Progenitor cell of endocrine pancreas (in vitro differentiated cells): ENCODE measurements around the gene TMTC1. TPM values are rescaled to one million over a fixed set of nuclear protein-coding genes. Genes with fewer than 3 reads are reported as not detected.

Source experiments
- DNase-seq: peaks from one replicate; pipeline ENCODE4 v3.0.0; 2021; ENCODE audit warnings: low spot score; ENCODE audit not compliant: unreplicated experiment
- H3K27ac Mint-ChIP-seq: 2 replicates; pipeline ENCODE4 v1.8.0; 2021; ENCODE audit warnings: mild to moderate bottlenecking, moderate library complexity, mixed read lengths
- H3K27me3 Mint-ChIP-seq: 2 replicates; pipeline ENCODE4 v1.8.0; 2021; ENCODE audit warnings: mixed read lengths
- H3K36me3 Mint-ChIP-seq: 2 replicates; pipeline ENCODE4 v1.8.0; 2022; ENCODE audit warnings: mixed read lengths; ENCODE audit not compliant: insufficient read depth
- H3K4me1 Mint-ChIP-seq: 2 replicates; pipeline ENCODE4 v1.8.0; 2021; ENCODE audit warnings: low read depth, mixed read lengths
- H3K4me3 Mint-ChIP-seq: 2 replicates; pipeline ENCODE4 v1.8.0; 2021; ENCODE audit warnings: low read depth, mild to moderate bottlenecking, moderate library complexity, mixed read lengths
- H3K9me3 Mint-ChIP-seq: 2 replicates; pipeline ENCODE4 v1.8.0; 2021; ENCODE audit warnings: low read depth, mixed read lengths
- total RNA-seq: library from RNA; stranded (reverse); gene quantifications from 2 replicates; pipeline ENCODE4 v1.2.1, GENCODE V29; 2021
- TF ChIP-seq, protein P1 (sequence below): fragments of 200-600 bp; sonication (generic); IDR thresholded peaks from one replicate; pipeline ENCODE4 v1.5.0; 2021; ENCODE audit warnings: antibody characterized with exemption, mild to moderate bottlenecking; ENCODE audit not compliant: unreplicated experiment

Gene TMTC1
- total RNA-seq, 1 donor from 2014 or later = 19.2 TPM

DNA sequence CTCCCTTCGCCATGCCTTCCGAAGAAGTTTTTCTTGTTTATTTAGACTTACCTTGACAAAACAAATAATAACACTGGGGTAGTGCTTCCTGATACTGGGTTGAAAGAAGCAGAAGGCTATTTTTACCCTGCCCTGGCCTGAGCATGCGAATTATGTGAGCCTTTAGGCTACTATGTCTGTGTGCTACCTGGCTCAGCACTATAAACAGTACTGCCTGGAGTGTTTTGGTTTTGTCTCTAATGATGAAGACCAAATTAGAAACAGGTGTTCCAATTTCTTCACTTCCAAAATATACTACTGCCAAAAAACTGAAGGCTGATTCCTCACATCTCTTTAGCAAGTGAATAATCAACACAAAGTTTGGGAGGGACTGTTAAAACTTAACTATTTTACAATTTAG, 278.6 kb downstream of the TMTC1 start:
- TF ChIP-seq, protein P1, sequence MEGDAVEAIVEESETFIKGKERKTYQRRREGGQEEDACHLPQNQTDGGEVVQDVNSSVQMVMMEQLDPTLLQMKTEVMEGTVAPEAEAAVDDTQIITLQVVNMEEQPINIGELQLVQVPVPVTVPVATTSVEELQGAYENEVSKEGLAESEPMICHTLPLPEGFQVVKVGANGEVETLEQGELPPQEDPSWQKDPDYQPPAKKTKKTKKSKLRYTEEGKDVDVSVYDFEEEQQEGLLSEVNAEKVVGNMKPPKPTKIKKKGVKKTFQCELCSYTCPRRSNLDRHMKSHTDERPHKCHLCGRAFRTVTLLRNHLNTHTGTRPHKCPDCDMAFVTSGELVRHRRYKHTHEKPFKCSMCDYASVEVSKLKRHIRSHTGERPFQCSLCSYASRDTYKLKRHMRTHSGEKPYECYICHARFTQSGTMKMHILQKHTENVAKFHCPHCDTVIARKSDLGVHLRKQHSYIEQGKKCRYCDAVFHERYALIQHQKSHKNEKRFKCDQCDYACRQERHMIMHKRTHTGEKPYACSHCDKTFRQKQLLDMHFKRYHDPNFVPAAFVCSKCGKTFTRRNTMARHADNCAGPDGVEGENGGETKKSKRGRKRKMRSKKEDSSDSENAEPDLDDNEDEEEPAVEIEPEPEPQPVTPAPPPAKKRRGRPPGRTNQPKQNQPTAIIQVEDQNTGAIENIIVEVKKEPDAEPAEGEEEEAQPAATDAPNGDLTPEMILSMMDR = no peak
- no peaks in the 10 kb centered on the region for H3K27me3 Mint-ChIP-seq
- peaks cover 2% of the 10 kb centered on the region for H3K36me3 Mint-ChIP-seq
- H3K9me3 Mint-ChIP-seq = no peaks in the 10 kb centered on the region
- H3K27ac Mint-ChIP-seq = no peak overlapping the region
- DNase-seq = no peak
- no peak overlapping the region for H3K4me3 Mint-ChIP-seq
- H3K4me1 Mint-ChIP-seq = peaks cover 4% of the 10 kb centered on the region

DNA sequence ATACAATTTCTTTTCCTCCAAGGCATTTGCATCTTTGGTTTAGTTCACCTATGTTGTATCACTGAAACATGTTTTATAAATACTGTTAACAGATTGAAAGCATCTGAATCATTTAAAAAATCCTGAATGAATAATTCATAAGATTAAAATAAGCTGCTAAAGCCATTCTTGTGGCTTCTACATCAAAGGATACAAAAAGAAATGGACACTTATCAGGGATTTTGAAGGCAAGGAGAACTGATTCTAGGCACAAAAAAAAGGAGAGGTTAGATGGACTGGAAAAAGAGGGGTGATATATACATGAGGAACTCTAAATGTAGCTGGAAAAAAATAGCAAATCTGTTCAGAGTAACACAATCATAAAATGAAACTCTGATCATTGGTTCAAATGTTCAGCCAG, 280.5 kb downstream of the TMTC1 start:
- Mint-ChIP-seq H3K36me3 (no peaks in the 10 kb centered on the region), H3K4me1 (peaks cover 4% of the 10 kb centered on the region), H3K27ac (no peak overlapping the region), H3K9me3 (no peaks in the 10 kb centered on the region), H3K27me3 (no peaks in the 10 kb centered on the region), H3K4me3 (no peak overlapping the region)
- TF ChIP-seq, protein P1 = no peak
- DNase-seq = no peak

DNA sequence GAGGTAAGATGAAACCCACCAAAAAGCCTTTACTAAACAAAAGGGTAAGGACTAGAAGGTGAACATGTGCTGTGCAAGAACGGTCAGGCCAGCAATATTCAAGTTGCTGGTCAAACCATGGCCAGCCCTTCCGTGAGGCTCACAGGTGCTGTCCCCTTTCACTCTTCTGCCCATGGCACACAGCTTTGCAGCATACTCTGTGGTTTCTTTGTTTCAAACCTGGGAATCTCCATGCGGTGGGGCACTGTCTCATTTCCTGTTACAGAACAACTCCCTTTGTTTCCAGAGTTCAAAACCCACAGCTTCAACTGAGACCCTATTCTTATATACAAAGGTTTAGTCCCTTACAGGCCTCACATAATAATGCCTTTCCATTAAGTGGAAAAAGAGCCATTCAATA, 284.5 kb downstream of the TMTC1 start:
- H3K9me3 Mint-ChIP-seq = no peaks in the 10 kb centered on the region
- H3K27ac Mint-ChIP-seq = no peak overlapping the region
- H3K36me3 Mint-ChIP-seq = no peaks in the 10 kb centered on the region
- TF ChIP-seq, protein P1 = no peak
- no peak overlapping the region for H3K4me3 Mint-ChIP-seq
- no peaks in the 10 kb centered on the region for H3K27me3 Mint-ChIP-seq
- DNase-seq = no peak
- H3K4me1 Mint-ChIP-seq = no peaks in the 10 kb centered on the region

- no peaks in the 10 kb centered on the region for H3K9me3 Mint-ChIP-seq
- no peak for DNase-seq
- no peak within 1 kb of the TSS for H3K4me3 Mint-ChIP-seq
- H3K27me3 Mint-ChIP-seq = no peaks in the 10 kb centered on the region
- H3K27ac Mint-ChIP-seq = no peak within 1 kb of the TSS
- no peaks in the 10 kb centered on the region for H3K4me1 Mint-ChIP-seq
- no peaks in the 10 kb centered on the region for H3K36me3 Mint-ChIP-seq
- TF ChIP-seq, protein P1 = no peak
Measured at GRCh38 chr12:29497588-29497987, 286.2 kb downstream of the TMTC1 start, which contains the start of gene OVCH1. Gene OVCH1, minus strand, starts transcription at chr12:29497686. Its CDS starts 0 bp downstream, at chr12:29497686.

DNA sequence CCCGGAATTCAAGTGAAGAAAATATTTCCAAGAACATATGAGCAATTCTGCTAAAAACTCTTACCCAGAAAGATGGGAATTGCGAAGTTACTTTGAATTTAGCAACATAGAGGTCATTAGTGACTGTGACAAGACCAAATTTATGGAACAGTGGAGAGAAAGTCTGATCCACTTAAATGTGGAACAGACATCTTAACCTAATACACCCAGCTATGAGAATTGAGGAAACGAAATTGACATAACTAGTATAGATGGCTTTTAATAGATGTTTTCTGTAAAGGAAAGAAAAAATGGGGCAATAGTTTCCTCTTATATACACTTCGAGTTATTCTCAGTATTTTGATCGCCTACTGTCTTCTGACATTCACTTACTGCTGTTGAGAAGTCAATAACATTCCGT, 290.9 kb downstream of the TMTC1 start:
- no peaks in the 10 kb centered on the region for H3K36me3 Mint-ChIP-seq
- no peaks in the 10 kb centered on the region for H3K27me3 Mint-ChIP-seq
- no peak for DNase-seq
- no peak overlapping the region for H3K4me3 Mint-ChIP-seq
- TF ChIP-seq, protein P1 = no peak
- H3K9me3 Mint-ChIP-seq = no peaks in the 10 kb centered on the region
- no peak overlapping the region for H3K27ac Mint-ChIP-seq
- peaks cover 3% of the 10 kb centered on the region for H3K4me1 Mint-ChIP-seq
